ENCODE results near the gene MYOM1.
"Not testable (repeated sequence)": the region's sequence is repeated elsewhere in the genome, so short reads cannot be mapped to it uniquely, and the experiment has no call there.

MYOM1 gene

DNA sequence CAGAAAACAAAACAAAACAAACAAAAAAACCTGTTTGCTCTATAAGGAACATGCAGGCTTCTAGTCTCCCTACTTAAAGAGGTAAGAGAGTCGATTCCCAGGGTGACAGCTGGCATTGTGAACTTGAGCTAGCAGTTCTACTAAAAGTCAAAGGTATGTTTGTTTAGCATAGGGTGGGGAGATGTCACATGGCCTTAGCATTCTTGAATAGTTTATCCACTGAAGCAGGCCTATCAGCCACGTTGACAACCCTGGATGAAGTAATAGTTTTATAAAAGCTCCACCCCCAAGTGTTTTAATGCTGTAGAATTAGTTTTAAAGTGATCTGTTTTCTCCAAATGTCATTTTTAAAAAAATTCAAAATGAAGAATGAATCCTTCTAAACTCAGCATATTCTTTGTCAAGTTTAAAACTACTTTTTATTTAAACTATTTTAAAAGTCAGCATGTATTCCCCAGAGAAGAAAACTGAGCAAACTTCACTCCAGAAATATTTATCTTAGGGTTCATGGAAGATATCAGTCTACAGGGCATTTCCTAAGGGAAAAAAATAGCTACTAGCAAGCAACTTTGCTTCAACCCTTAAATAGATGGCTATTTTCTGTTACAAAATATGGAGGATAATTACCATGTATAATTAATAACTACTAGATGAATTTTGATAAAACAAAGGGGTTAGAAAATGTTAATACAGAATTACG lies 1.7 kb downstream of the MYOM1 start:
- no peak for DNase-seq

DNA sequence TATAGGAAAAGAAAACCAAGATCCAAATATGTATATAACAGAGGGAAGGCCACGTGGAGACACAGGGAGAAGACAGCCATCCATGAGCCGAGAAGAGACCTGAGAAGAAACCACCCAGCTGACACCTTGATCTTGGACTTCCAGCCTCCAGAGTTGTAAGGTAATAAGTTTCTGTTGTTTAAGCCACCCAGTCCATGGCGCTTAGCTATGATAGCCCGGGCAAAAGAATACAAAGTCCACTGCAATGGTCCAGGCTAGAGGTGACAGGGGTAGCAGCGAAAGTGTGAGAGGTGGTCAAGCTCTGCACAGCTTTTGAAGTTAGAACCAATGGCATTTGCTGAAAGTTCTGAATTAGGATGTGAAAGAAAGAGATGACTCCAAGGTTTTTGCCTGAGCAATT lies 2.8 kb downstream of the MYOM1 start:
- no peak for DNase-seq

DNA sequence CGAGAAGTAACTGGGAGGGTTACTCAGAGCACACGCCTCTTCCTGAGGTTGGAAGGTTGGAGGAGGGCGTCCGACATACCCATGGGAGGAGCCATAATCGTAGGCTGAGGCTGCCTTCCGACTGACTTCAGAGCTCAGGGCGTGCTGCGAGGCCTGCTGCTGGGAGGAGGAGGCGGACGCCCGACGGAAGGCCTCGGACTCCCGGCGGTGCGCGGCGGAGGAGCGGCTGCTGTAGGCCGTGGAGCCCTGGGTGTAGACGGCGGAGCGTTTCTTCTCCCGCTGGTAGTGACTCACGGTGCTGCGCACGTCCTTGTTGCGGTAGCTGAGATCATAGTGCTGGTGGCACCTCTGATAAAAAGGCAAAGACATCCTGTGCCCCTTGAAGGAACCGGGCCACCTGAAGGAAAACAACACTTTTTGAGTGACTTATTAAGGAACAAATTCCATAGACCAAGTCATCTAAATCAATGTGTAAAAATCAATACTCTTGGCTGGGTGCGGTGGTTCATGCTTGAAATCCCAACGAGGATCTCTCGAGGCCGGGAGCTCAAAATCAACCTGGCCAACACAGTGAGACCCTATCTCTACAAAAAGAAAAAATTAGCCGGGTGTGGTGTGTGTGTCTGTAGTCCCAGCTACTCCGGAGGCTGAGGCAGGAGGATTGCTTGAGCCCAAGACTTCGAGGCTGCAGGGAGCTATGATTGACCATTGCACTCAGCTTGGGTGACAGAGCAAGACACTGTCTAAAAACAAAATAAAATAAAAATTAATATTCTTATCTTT lies 4.7 kb downstream of the MYOM1 start:
- DNase-seq: no peak

DNA sequence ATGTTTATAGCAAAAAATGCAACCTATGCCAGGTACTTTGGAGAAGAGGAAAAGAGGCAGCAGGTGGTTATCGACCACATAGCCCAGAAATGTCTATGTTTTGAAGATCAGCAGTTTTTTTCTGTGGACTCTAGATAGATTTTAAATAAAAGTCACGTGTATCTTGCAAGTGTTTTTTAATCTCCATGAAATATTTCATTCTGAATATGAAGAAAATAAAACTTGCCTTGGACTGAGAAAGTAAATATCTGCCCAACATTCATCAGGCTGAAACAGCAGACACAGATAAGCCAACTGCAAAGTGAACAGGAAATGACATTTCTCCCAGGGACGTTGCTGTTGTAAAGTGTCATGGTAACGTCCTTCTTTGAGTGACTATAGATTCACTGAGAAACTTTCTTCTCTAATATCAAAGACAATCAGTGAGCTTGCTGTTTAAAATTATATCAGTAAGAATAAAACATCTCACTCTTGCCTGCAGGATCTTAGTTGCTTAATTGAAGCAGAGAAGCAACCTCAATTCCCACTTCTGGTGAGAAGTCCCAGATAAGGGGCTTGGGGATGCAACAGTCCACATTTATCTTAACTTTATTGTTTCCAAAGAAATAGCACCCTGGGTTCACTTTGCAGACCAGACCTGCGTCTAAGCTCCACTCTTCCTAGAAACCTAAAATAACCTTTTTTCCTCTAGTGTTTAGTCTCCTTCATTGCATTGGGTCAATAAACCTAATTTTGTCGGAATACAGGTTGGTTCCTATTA lies 6.3 kb downstream of the MYOM1 start:
- no peak for DNase-seq

DNA sequence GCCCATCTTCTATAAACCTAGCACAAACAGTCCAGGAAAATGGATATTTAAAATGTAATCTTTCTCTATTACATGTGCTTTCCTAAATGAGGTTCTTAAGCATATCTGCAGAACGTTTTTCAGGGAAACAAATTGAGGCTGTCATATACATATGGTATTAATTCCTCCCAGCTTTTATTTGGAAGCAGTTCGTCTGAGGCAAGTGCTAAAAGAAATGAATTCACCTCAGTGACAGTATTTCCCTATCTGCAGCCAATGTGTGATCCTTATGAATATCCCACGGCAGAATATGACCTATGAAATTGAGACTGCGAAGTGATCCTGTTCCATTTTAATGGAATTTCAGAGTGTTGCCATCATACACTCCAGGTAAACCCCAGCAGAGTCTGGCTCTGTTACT lies 7.1 kb downstream of the MYOM1 start:
- no peak for DNase-seq

GRCh38 chr18:3211236-3211992 lies 8.4 kb downstream of the MYOM1 start:
- no peak for DNase-seq

GRCh38 chr18:3209859-3210569 lies 9.8 kb downstream of the MYOM1 start:
- DNase-seq: no peak

GRCh38 chr18:3207565-3207964 lies 12.2 kb downstream of the MYOM1 start:
- no peak for DNase-seq

- no peak for DNase-seq
Observed at GRCh38 chr18:3205239-3205638, 14.5 kb downstream of the MYOM1 start.

DNA sequence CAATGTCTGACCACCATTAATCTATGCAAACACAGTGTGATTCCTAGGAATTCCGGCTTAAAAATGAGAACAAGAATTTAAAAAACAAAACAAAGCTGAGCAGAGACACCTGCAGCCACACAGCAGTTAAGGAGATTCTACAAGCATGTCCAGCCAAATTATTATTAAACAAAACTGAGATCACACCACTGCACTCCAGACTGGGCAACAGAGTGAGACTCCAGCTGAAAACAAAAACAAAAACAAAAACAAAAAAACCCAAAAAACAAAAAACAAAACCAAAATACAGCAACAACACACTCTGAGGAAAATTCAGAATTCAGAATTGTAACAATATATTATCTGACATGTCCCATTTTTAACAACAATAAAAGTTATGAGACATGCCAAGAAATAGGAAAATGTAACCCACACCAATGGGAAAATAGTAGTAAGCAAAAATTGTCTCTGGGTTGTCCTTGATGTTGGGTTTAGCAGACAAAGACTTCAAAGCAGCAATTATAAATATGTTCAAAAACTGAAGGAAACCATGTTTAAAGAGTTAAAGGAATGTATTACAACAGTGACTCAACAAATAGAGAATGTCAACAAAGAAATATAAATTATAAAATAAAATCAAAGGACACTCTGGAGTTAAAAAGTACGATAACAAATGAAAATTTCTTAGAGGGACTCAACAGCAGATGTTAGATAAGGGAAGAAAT lies 19.7 kb downstream of the MYOM1 start:
- no peak for DNase-seq

GRCh38 chr18:3198260-3198860 lies 21.4 kb downstream of the MYOM1 start:
- DNase-seq: not testable (repeated sequence)

GRCh38 chr18:3194947-3195612 lies 24.7 kb downstream of the MYOM1 start:
- no peak for DNase-seq

GRCh38 chr18:3193331-3193730 lies 26.4 kb downstream of the MYOM1 start:
- no peak for DNase-seq

GRCh38 chr18:3192752-3193151 lies 27.0 kb downstream of the MYOM1 start:
- DNase-seq: no peak

DNA sequence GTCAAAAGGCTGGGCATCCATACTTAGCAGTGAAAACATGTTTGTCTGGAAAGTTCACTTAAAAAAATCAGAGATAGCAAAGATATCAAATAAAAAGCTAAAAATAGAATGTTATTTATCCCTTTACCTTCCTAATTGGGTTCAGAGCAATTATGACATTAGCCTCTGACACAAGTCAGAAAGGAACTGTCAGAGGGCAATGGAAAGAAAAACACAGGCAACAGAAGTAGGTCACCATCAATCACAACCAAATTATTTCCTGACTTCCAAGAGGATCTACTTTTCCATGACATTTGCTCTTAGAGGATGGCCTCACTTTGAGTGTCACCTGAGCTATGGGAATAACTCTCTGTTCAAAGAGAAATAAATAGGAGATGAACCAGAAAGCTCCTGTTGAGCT lies 27.5 kb downstream of the MYOM1 start:
- DNase-seq: no peak

- no peak for DNase-seq
Observed at GRCh38 chr18:3190610-3191009, 29.2 kb downstream of the MYOM1 start.

DNA sequence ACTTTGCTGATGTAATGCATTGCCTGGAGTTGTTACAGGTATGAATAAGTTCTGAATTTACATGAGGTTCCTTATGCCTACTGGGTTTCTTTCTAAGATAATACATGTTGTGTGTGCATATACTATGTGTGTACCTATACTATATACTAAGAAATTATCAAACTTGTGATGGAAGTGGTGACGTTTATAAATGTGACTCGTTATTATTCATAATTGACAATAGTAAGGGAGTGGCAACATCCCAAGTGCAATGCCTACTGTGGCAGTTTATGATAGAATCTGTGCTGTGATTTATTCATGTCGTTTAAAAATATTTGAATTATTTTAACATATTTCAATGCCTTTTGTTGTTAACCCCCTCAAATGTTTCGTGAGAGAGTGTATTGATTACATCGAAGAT lies 29.9 kb downstream of the MYOM1 start:
- DNase-seq: no peak

GRCh38 chr18:3186678-3187658 lies 32.8 kb downstream of the MYOM1 start:
- no peak for DNase-seq

- DNase-seq: no peak
Observed at GRCh38 chr18:3184275-3184963, 35.3 kb downstream of the MYOM1 start.
